Thyroid gland (tissue), 4 donors: ENCODE data around the gene CCL21.

Source experiments
- CTCF ChIP-seq, 6 experiments: fragments of 200-600 bp in 3 of 6; fragments of 450-650 bp in 3 of 6; sonication (generic) in 3 of 6; IDR thresholded peaks; one replicate each; pipeline ENCODE4 v1.5.1; 2016 to 2019; ENCODE audit warnings: antibody characterized with exemption in 6 of 6, mild to moderate bottlenecking in 2 of 6, inconsistent platforms in 1 of 6, moderate library complexity in 1 of 6
- POLR2A ChIP-seq, 2 donors: fragments of 450-650 bp; IDR thresholded peaks; one replicate each; pipeline ENCODE4 v1.6.1; 2017; ENCODE audit warnings: antibody characterized with exemption in 2 of 2, mild to moderate bottlenecking in 2 of 2, moderate library complexity in 1 of 2

GRCh38 chr9:34687276-34688030 is 22.5 kb downstream of the CCL21 start:
- TF ChIP-seq CTCF (IDR thresholded peaks at IDR 0.05): no peak
- TF ChIP-seq POLR2A (IDR thresholded peaks at IDR 0.05): no peak
